T-helper 22 cell (primary cell): ENCODE results near the gene KIAA0513.

Experiments
- DNase-seq: peaks from one replicate; pipeline ENCODE4 v3.0.0-alpha.2; 2020; ENCODE audit warnings: low read depth

Gene KIAA0513

DNA sequence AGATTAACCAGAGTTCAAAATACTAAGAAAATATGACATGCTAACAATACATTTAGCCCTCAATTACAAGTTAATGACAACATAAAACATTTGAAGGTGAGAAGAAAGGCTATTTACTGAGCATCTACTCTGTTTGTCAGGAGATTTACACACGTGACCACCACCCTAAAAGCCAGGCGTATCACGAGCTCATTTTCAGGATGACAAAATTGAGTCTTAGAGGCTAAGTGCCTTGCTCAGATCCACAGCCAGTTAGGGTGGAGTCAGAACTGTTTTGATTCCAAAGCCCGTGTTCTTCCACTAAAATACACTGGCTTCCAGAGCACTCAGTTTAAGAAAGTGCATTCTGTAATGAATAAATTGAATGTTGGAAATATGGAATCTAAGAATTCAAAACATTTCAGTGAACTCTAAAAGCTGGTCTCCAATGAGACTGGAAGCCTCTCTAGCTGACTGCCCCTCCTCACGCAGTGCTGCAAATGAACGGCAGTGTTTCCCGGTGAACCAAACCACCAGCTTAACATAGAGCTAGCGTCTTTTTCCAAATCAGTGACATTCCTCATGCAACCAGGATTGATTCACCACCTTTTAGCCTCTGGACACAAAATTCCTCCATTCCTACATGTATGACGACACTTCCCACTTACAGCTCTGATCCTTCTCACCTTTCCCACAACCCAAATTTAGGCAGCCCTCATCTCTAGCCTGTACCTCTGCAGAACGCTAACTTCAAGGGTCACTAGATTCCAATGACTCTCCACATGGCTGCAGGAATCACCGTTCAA is 22.1 kb upstream of the KIAA0513 start:
- DNase-seq = no peak

DNA sequence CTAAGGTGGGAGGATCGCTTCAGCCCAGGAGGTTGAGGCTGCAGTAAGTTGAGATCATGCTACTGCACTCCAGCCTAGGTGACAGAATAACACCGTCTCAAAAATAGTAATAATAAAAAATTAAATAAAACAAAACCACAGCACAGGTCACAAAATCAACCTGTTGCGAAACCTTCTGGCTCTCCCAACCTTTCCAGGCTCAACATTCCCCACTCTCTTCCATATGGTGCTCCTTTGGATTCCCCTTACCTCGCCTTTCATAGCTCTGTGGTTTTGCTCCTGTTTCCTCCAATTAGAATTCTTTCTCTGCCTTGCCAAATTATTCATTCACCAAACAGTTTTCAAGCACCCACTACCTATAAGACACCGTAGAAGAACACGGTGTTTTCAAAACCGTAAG is 21.0 kb upstream of the KIAA0513 start:
- no peak for DNase-seq

DNA sequence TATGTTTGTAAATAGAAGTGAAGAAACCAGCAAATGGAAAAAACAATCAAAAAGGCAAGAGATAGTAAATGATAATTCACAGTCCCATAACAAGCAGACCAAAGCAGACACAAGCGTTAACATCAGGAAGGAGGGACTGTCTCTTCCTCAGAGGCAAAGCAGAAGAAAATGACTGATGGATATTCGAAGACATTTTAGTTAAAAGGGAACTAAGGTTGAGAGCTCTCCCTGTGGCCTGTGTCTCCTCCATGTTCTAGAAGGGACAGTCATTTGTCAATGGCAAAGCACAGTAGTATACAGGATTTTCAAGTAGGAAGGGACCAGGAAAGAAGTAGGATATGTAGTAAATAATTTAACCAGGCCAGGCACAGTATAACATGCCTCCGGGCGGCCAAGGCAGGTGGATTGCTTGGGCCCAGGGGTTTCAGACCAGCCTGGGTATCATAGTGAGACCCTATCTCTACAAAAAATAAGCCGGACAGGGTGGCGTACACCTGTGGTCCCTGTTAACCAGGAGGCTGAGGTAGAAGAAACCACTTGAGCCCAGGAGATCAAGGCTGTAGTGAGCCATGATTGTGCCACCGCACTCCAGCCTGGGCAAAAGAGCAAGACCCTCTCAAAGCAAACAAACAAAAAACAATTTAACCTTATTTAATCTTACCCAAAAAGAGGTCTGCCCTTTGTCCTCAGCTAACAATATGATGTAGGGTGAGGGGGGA is 19.9 kb upstream of the KIAA0513 start:
- DNase-seq = no peak

DNA sequence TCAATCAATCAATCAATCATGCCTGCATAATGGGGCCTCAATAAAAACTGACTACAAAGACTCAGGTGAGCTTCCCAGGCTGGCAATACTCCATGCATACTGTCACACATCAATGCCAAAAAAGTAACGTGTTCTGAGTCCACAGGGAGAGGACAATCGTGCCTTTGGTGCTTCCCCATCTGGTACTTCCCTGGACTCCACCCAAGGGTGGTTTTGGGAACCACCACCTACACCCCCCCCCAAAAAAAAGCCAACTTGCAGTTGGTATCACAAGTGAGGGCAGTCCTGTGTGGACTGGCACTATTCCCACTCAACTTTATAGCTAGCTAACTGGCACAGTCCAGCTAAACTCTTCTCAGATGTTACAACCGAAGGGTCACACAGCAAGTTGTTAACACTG is 19.3 kb upstream of the KIAA0513 start:
- DNase-seq = no peak

DNA sequence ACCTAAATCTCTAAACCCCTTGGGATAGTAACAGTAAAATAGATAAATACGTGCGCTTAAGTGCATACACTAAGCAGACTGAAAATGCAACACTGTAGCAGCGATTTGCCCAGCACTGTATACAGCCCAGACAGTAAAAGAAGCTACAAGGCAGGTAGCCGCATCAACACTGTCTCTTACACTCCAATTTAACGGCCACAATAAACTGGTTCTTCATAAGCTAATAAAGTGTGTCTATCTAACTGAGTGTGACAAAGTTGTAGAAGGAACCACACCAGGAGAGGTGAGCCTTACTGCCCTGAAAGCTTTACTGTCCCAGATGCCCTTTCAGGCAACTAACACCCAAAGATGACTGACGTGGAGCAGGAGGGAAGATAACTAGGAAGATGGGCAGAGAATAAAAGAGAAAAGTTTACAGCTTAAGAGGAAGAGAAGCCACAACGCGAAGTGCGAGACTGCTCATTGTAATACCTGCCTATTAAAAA is 17.1 kb upstream of the KIAA0513 start:
- DNase-seq = no peak

DNA sequence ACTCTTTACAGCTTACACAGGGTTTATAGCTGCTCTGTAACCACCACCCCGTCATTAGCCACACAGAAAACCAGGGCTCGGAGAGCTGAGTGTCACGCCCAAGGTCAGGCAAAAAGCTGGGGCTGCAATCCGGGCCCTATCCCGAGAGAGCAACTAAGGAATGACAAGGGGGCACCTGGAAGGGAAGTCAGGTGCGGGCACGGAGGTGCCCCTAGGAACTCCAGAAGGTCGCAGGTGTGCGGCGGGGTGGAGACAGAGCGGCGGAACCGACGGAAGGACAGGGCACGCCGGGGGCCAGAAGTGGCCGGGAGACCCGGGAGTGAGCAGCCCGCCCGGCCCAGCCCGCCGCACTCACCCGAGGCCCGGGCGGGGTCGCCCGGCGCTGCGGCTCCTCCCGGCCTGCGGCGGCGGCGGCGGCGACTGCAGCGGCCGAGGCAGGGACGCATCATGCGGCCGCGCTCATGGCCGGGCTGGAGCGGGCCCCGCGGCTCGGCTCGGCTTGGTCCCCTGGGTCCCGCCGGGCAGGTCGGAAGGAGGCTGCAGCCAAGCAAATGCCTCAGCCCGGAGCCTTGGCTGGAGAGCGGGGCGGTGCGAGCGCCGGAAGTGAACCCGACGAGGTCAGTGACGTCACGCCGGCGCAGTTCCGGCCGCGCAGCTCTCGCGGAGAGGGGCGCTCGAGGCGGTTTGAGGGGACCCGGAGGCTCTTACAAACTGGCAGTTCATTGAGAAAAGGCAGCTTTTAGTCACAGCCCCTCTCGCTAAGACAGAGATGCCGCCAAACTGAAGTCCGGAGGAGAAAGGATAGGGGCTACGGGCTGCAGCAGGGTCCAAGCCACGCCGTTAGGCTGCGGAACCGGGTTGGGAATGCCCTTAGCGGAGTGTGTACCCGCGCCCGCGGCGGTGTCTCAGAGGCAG is 16.4 kb upstream of the KIAA0513 start, which contains the start of gene ZDHHC7:
Gene ZDHHC7 (minus strand): TSS at position 605 of the 915 bp plus-strand sequence. CDS start 20,917 bp downstream, outside the sequence.
- DNase-seq = peak; percentile 75

DNA sequence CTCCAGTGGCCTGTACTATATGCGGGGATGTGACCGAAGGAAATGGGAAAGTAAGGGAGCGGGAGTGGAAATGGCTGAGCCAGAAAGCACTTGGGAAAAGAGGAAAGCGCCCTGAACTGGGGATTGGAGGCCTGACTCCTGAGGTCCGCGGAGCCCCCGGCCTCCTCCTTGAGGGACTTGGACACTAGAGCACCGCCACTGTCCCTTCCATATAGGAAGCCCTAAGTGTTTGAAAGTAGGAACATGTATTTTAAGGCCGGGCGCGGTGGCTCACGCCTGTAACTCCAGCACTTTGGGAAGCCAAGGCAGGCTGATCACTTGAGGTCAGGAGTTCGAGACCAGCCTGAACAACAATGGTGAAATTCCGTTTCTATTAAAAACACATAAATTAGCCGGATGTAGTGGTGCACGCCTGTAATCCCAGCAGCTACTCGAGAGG is 15.7 kb upstream of the KIAA0513 start:
- no peak for DNase-seq

DNA sequence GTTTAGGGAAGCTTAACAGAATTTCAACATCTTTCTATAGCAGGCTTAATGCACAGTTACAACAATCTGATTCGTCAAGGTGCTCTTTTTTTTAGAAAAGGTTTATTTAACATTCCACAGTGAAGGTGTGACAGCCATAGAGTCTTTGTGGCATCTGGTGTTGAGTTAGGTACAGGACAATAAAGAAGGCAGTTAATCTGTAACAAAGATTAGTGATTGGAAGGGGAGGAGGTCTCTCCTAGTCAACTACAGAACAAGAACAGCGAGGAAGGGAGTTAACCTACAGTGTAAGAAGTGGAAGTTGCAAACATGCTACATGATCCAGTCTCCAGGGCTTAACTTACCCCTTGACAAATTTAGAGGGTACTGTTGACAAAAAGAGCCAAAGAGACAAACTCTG is 13.3 kb upstream of the KIAA0513 start:
- no peak for DNase-seq

DNA sequence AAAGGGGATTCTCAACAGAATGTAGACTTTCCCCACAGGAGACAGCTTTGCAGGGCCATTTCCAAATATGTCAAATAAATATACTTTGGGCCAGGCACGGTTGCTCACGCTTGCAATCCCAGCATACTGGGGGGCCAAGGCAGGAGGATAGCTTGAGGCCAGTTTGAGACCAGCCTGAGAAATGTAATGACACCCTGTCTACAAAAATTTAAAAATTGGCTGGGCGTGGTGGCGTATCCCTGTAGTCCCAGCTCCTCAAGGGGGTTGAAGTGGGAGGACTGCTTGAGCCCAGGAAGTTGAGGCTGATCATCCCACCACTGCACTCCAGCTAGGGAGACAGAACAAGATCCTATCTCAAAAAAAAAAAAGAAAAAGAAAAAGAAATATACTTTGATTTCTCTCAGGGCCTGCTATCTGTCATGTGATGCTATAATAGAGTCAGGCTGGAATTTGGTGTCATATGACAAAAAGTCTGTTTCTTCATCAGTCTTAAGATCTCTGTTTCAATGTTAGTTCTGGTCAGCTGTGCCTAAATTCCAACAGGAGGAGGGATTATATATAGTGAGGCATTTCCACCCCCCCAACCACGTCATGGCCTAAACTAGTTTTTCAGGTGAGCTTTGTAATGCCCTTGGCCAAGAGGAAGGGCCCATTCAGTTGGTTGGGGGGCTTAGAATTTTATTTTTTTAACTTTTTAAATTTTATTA is 12.0 kb upstream of the KIAA0513 start:
- no peak for DNase-seq

DNA sequence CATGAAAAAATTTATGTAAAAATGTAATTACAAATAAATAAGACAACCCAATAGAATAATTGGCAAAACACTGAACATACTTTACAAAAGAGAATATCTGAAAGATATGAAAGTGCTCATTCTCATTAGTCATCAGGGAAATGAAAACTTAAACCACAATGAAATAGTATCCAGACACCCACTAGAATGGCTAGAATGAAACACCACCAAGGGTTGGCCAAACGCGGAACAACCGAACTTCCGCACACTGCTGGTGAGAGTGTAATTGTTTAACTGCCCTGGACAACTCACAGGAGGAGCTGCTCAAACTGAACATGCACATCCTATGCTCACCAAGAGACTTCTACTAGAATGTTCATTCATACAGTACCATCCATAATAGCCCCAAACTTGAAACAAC is 10.4 kb upstream of the KIAA0513 start:
- no peak for DNase-seq

DNA sequence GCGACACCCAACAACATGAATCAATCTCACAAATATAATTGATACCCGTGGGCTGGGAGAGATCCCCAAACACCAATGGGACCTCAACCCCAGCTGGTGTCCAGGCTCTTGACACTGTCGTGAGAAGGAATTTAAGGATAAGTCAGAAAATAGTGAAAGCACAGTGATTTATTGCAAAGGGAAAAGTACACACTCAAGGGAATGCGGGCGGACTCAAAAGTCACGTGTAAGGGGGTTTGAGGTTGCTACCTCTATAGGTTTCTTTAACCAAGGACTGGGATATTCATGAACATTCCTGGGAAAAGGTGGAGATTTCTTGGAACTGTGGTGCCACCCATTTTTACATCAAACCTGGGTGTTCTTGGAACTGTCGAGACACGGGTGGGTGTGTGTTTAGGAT is 10.0 kb upstream of the KIAA0513 start:
- no peak for DNase-seq

DNA sequence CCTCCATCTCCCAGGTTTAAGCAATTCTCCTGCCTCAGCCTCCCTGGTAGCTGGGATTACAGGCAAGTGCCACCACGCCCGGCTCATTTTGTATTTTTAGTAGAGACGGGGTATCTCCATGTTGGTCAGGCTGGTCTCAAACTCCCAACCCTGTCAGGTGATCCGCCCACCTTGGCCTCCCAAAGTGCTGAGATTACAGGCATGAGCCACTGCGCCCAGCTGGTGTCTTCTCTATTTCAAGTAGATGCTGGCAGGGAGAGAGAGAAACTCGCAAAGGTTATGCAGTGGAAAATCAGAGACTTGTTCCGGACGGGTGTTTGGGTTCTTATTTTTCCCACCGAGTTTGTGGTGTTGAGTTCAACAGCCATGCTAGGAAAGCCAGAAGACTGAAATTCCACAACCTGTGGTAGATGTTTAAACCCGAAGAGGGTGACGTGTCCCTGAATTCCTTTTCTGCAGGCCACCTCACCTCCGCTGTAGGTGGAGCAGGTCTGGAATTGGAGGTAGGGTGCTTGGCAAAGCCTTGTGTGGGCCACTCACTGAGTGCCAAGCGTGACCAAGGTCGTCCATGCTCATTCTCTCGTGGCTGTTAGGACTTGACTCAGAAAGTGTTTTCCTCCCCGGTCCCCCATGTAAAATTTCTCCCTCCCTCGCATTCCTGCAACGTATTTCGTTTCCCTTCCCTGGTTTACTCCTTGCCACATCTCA is 8.9 kb upstream of the KIAA0513 start:
- no peak for DNase-seq

DNA sequence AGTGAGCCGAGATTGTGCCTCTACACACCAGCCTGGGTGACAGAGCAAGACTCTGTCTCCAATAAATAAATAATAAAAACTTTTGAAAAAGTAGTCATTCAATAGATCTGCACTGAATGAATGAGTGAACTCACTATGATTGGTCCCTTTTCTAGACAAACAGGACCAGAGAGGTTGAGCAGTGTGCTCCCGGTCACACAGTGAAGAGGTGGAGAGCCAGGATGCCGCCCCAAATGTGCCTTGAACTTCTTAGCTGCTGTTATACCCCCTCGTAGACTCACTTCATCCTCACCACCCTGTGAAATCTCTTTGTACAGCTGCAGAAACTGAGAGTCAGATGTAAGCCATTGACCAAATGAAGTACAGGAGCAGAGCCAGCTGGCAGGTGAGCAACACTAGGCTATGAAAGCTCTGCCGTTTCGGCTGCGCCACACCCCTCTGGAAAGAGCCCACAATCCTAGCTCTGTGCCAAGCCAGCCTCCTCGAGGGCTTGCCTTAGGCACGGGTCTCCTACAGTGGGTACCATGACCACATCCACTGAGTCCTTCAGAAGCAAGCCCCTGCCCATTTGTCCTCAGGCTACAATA is 7.8 kb upstream of the KIAA0513 start:
- no peak for DNase-seq

DNA sequence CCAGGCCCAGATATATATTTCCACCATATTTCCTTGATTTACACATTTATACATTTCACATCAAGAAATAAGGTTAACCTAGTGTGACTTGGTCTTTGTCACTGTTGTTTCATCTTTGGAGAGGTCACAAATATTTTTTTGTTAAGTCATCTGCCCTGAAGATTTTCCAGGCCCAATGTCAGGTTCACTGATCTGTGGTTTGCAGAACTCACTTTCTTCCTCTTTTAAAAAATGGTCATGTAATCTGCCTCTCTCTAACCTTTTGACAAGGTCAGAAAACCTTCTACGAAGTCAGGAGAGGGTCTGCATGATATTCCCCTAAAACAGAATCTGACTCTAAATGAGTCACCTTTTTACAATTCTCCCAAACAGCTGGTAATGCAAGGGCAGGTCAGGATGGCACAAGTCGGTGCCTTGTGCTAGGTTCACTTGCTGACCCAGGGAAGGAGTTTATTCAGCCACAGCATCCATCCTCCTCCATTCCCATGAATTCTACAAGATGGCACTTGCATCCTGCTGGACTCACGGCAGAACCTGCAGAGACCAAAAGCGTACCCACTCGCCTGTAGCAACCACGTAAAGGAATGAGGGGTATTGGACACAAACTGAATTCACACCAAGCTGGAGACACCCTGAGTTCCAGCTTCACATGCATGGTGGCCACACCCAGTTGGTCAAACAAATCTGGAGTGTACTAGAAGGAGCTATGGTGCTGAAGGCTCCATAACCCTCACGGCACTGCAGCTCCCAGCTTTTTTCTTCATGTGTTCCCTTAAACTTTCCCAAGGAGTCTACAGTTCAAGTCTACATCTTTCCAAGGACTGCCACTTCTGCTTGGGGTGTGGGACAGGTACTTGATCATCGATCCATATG is 1.6 kb upstream of the KIAA0513 start:
- no peak for DNase-seq

DNA sequence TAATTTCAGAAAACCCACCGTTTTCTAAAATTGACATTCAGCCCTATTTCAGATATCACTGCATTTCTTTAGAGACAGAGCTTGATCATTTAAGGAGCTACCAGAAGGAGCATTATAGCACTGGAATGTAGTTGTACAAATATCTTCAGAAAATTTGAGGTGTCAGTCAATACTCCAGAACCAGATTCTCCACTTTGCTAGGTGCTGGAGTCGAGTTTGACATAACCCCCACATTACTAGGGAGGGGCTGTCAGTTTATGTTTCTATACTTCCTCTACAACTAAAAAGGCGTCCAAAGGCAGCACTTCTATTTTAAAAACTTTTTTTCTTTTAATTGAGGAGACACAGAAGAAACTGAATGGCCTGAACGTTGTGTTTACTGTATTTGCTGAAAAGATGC is 892 bp upstream of the KIAA0513 start:
- DNase-seq = no peak

DNA sequence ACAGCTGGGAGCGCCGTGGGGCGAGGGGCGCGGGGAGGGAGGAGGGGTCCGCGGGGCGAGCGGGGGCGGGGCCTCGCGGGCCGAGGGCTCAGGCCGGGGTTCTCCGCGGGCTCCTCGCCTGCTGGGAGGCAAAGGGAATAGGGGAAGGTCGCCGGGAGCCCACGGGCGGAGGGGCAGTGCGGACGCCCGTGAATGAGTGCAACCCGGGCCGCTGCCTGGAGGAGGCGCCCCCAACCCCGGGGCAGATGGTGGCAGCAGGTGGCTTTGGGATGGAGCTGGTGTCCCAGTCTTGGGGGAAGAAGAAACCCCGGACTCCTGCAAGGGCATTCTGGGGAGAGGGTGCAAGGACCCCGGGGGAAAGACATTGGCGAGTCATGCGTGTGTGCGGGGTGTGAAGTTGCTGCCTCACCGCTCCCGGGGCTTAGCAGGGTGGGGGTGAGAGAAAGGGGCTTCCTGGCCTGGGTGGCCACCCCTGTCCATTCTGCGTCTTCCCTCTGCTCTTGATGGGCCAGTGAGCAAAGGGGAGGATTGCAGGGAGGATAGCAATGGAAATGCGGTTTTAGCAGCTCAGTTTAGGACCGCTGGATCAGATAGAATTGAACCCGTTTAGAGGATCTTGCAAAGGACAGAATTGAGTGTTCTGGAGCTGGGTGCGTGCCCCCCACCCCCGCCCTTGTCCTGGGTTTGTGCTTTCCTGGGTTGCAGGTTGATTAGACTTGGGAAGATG is 526 bp downstream of the KIAA0513 start:
- DNase-seq = no peak

DNA sequence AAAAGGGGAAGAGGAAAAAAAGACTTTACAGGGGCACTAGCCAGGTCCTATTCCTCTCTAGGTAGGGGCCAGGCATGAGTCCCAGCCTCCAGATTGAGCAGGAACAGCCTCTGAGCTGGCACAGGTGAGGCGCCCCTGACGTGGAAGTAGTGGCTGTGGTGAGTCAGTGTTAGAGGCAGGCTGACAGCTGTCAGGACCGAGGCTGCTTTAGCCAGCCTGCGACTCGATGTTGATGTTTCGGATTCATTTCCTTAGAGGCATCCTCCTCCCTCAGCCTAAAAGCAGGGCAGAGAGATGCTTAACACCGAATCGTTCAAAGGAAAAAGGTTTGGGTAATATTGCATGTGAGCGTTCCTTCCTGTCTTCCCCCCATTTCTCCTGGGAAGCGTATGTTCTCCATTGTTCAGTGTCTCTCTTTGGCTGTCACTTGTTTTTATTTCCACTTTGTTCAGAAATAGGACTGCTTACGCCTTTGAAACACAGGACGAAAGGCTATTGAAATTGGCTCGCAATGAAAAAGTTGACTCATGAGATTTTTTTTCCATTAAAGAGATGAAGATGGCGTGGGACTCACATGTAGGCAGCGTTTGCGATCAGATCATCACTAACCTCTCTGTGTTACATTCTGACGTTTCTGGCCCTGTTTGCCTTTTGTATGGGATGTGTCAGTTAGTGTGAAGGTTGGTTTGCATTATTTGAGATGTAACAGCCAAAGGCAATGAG is 1.3 kb downstream of the KIAA0513 start:
- peak; percentile 77 for DNase-seq

DNA sequence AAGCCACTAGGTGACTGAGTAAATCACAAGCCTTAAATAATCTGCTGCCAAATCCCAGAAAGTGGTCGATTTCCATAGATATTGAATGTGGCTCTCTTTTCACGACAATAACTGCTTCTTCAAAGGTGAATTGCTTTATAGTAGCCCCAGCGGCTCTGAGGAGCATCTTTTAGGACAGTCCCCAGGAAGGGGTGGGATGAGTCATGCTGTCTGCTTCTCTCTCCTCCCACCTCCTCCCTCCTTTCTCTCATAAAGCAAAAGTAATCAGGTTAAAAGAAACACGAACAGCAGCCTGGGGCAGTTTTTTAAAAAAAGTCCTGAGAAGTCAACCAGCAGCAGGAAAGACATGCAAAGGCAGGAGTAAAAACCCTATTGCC is 1.8 kb downstream of the KIAA0513 start:
- peak; percentile 68 for DNase-seq
